ENCODE data around the gene HYCC1. TPM values are rescaled to one million over a fixed set of nuclear protein-coding genes. Genes with fewer than 3 reads are reported as not detected.
A peak's percentile ranks its signal among the peaks of the same experiment; 100 is the strongest.

The HYCC1 gene
- total and polyA plus RNA-seq, 5 experiments from 2014 or later = 6.8 to 15.8 (median 11.1) TPM

DNA sequence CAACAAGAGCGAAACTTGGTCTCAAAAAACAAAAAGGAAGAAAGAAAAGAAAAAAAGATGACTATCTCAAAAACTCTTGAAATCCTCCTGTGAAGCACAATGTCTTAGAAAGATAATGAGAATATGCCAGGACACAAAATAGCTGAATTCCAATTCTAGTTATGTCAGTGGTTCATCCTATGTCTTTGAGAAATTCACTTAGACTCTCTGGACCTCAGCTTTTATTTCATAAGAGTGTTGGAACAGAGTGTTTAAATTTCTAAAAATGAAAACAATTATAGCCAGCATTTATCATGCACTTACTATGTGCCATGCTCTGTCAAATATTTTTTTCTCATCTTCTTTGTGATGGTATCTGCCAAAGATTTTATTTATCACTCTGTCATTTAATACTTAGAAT lies 13.3 kb upstream of the HYCC1 start:
- Mint-ChIP-seq H3K4me1 (peaks cover 0 to 19% (median 0%) of the 10 kb centered on the region in 4 donors), H3K36me3 (no peaks in the 10 kb centered on the region), H3K4me3 (no peak overlapping the region), H3K27me3 (peaks cover 0 to 7% (median 3%) of the 10 kb centered on the region in 5 donors), H3K27ac (no peak overlapping the region), H3K9me3 (no peaks in the 10 kb centered on the region)
- no peak for ATAC-seq
- no peak for DNase-seq
- POLR2A ChIA-PET = no interaction called here

DNA sequence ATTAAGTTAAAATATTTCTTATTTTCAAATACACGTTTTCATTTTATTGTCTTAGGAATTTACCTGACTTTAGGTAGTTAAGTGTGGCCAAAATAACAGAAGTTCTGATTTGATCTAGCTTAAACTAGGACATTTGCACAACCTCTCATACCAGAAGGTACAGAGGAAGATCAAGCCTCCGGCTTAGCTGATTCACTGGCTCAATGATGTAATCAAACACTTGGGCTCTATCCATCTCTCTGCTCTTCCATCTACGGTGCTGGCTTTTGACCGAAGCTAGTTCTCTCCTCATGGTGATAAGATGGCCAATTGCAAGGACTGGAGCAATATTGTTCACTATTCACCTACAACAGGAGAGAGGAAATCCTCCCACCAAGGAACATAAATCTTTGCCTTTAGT lies 12.2 kb upstream of the HYCC1 start:
- Mint-ChIP-seq H3K27me3 (peaks cover 0 to 6% (median 3%) of the 10 kb centered on the region in 5 donors), H3K9me3 (peaks cover 0 to 3% (median 0%) of the 10 kb centered on the region in 9 donors)
- POLR2A ChIA-PET = no interaction called here

DNA sequence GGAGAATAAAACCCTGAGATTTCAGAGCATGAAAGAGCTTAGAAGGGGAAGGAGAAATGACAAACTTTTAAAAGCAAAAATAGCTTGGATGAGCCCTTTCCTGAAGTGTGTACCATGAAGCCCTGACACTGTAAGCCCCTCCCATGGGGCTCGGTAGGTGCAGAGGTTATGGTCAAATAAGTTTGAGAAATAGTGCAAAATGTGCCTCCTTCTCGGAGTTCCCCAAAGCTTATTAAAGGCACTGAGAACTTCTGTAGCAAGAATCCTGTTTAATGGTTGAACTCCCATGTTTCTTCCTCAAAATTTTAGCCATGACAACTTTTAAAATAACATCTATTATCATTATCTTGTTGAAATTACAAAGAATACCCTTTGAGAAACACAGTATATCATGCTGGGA lies 10.5 kb upstream of the HYCC1 start:
- DNase-seq (no peak), ATAC-seq (no peak)
- Mint-ChIP-seq H3K27me3 (peaks cover 0 to 9% (median 3%) of the 10 kb centered on the region in 5 donors), H3K27ac (no peak overlapping the region), H3K4me3 (no peak overlapping the region), H3K4me1 (peaks cover 3 to 42% (median 9%) of the 10 kb centered on the region in 4 donors), H3K9me3 (peaks cover 0 to 3% (median 0%) of the 10 kb centered on the region in 9 donors), H3K36me3 (no peaks in the 10 kb centered on the region)
- POLR2A ChIA-PET = no interaction called here

More for the DNA sequence above, 12.2 kb upstream of the HYCC1 start:
- Mint-ChIP-seq H3K27ac (no peak overlapping the region), H3K4me1 (peaks cover 0 to 27% (median 2%) of the 10 kb centered on the region in 4 donors), H3K36me3 (no peaks in the 10 kb centered on the region), H3K4me3 (no peak overlapping the region)
- ATAC-seq (no peak), DNase-seq (no peak)

DNA sequence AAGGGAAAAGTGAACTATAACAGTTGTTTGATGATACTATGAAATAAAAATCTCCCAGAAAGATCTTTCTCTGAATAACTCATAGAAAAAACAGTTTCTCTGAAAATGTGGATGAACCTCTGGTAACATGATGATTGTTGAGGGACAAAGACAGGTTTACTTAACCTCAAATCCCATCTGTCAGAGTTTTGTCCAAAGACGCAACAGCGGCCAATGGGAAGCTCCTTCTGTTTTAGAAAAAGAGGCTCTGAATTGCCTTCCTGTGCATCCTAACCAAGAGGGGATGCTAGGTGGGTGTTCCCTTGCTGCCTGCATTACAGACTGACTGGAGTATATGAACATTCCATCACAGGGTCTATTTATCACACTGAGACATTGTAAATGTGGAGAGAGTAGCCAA lies 8.9 kb upstream of the HYCC1 start:
- peaks cover 0 to 3% (median 0%) of the 10 kb centered on the region in 9 donors for H3K9me3 Mint-ChIP-seq
- no peak overlapping the region for H3K4me3 Mint-ChIP-seq
- no peak for DNase-seq
- H3K27me3 Mint-ChIP-seq = peaks cover 0 to 9% (median 3%) of the 10 kb centered on the region in 5 donors
- peaks cover 3 to 52% (median 9%) of the 10 kb centered on the region in 4 donors for H3K4me1 Mint-ChIP-seq
- no peak overlapping the region for H3K27ac Mint-ChIP-seq
- ATAC-seq = no peak
- no peaks in the 10 kb centered on the region for H3K36me3 Mint-ChIP-seq
- POLR2A ChIA-PET = no interaction called here

DNA sequence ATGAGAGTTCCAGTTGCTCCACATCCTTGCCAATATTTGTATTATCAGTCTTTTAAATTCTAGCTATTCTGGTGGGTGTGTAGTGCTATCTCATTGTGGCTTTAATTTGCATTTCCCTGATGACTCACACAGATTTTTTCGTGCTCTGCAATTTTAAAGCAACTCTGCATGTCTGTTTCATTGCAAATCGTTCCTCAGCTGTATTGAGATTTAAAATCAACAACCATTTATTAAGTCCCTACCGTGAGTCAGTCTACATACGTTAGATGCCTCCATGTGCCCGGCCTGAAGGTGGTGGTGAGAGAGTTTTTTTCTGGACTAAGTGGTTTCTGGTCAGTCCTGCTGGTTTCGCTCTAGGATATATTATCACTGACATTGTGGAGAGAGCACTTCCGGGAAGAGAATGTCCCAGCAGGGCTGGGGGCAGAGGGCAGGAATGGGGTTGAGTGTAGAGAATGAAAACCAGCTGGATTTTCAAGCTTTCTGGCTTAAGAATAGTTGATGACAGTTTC lies 8.4 kb upstream of the HYCC1 start:
- H3K36me3 Mint-ChIP-seq = no peaks in the 10 kb centered on the region
- peaks cover 0 to 9% (median 3%) of the 10 kb centered on the region in 5 donors for H3K27me3 Mint-ChIP-seq
- H3K4me3 Mint-ChIP-seq = no peak overlapping the region
- ATAC-seq (no peak), DNase-seq (no peak)
- POLR2A ChIA-PET = no interaction called here
- no peak overlapping the region for H3K27ac Mint-ChIP-seq
- peaks cover 0 to 3% (median 0%) of the 10 kb centered on the region in 9 donors for H3K9me3 Mint-ChIP-seq
- H3K4me1 Mint-ChIP-seq = peaks cover 3 to 57% (median 11%) of the 10 kb centered on the region in 4 donors

- H3K27ac Mint-ChIP-seq = peak overlapping the region in 2 of 10 donors; percentile 50 to 58
- POLR2A ChIA-PET = no interaction called here
Measured at GRCh38 chr7:23021596-23021995, 7.7 kb upstream of the HYCC1 start.

DNA sequence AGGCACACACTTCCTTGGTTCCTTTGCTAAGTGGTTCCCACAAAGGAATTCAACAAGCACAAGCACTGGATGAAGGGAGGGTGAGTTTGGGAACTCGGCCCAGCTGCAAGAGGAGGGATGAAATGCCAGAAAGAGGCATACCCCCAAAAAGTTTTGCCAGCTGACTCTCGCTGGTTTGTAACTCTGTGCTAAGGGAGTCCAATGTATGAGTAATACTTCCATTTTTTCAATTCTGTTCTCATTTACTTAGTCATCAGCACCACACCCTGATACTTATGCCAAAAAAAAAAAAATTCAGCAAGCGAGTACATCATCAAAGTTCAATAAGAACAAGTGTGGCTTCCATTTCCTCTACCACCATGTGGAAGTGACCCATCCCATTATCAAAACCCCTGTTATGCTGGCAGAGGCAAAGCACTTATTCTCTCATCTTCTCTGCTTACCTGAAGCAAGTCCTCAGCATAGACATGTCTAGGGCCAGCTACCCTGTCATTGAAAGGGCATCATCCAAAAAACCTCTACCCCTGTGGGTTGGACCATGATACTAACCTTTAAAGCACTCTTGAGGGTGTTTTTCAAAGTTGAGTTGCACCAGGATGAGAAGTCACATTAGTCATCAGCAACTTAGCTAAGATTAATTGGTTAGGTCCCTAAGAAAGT lies 6.9 kb upstream of the HYCC1 start:
- Mint-ChIP-seq H3K27me3 (peaks cover 0 to 5% (median 2%) of the 10 kb centered on the region in 5 donors), H3K4me3 (peak overlapping the region in 1 of 10 donors; percentile 9), H3K27ac (peak overlapping the region in 2 of 10 donors; percentile 50 to 58), H3K9me3 (peaks cover 0 to 3% (median 0%) of the 10 kb centered on the region in 9 donors), H3K36me3 (no peaks in the 10 kb centered on the region), H3K4me1 (peaks cover 6 to 71% (median 21%) of the 10 kb centered on the region in 4 donors)
- POLR2A ChIA-PET = no interaction called here
- DNase-seq (no peak), ATAC-seq (peak; percentile 35 to 39)

More at GRCh38 chr7:23021596-23021995, 7.7 kb upstream of the HYCC1 start:
- DNase-seq = no peak
- H3K4me1 Mint-ChIP-seq = peaks cover 6 to 64% (median 18%) of the 10 kb centered on the region in 4 donors
- peaks cover 0 to 3% (median 0%) of the 10 kb centered on the region in 9 donors for H3K9me3 Mint-ChIP-seq
- no peak for ATAC-seq
- no peaks in the 10 kb centered on the region for H3K36me3 Mint-ChIP-seq
- H3K27me3 Mint-ChIP-seq = peaks cover 0 to 9% (median 3%) of the 10 kb centered on the region in 5 donors
- H3K4me3 Mint-ChIP-seq = no peak overlapping the region

- no peak for DNase-seq
- no peak for ATAC-seq
- Mint-ChIP-seq H3K27ac (no peak overlapping the region), H3K36me3 (no peaks in the 10 kb centered on the region), H3K9me3 (peaks cover 0 to 3% (median 0%) of the 10 kb centered on the region in 9 donors), H3K27me3 (peaks cover 0 to 5% (median 0%) of the 10 kb centered on the region in 5 donors), H3K4me1 (peaks cover 8 to 75% (median 29%) of the 10 kb centered on the region in 4 donors), H3K4me3 (no peak overlapping the region)
- POLR2A ChIA-PET = no interaction called here
Measured at GRCh38 chr7:23018750-23019149, 4.8 kb upstream of the HYCC1 start.

- Mint-ChIP-seq H3K9me3 (peaks cover 0 to 3% (median 0%) of the 10 kb centered on the region in 9 donors), H3K4me1 (peaks cover 8 to 69% (median 30%) of the 10 kb centered on the region in 4 donors), H3K27me3 (peaks cover 0 to 5% (median 0%) of the 10 kb centered on the region in 5 donors), H3K27ac (no peak overlapping the region), H3K36me3 (no peaks in the 10 kb centered on the region), H3K4me3 (peak overlapping the region in 1 of 10 donors; percentile 12)
- no peak for ATAC-seq
- POLR2A ChIA-PET = no interaction called here
- no peak for DNase-seq
Measured at GRCh38 chr7:23017309-23017708, 3.4 kb upstream of the HYCC1 start.

DNA sequence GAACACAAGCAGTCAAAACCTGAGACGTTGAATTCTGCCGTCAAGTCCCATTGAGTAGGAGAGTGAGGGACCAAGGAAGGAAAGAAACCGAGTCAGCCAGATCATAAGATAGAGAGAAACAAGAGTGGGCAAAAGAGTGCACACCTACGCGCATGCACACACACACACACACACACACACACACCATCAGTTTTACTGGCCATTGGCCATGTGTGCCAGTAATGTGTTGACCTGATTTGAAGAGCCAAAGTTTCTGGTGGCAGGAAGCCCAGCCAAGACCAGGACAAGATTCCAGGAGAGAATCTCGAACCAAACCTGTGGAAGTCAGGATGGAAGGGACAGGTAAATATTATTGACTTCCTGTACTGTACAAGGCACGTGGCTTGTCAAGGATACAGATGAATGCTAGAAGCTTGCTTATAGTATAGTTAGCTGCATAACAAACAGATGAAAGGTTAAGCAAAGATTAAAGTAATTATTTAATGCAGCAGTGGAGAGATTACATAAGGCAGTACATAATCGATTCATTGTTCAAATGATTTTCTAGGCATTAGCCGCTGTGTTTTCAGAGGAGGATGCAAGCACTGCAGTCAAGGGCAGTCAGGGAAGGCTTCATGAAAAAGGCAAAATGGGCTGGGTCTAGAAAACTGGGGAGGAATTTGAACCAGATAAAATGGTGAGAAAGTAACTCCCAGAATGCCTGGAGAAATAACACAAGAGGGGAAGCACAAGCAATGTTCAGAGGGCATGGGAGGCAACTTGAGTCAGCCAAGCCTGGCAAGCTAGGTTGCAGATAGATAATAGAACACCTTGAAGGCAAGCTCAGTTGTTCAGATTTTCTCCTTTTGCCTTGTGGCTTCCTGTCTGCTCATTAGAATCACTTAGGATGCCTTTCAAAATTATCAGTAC lies 2.7 kb upstream of the HYCC1 start:
- Mint-ChIP-seq H3K4me3 (peak overlapping the region in 1 of 10 donors; percentile 29), H3K36me3 (no peaks in the 10 kb centered on the region), H3K27me3 (peaks cover 0 to 5% (median 0%) of the 10 kb centered on the region in 5 donors), H3K27ac (peak overlapping the region in 3 of 10 donors; percentile 4 to 35 (median 33)), H3K9me3 (peaks cover 0 to under 1% (median 0%) of the 10 kb centered on the region in 9 donors), H3K4me1 (peaks cover 8 to 64% (median 30%) of the 10 kb centered on the region in 4 donors)
- ATAC-seq (no peak), DNase-seq (no peak)
- POLR2A ChIA-PET = no interaction called here

- DNase-seq = no peak
- ATAC-seq = no peak
- peaks cover 4 to 46% (median 21%) of the 10 kb centered on the region in 4 donors for H3K4me1 Mint-ChIP-seq
- no peaks in the 10 kb centered on the region for H3K27me3 Mint-ChIP-seq
- no peaks in the 10 kb centered on the region for H3K36me3 Mint-ChIP-seq
- POLR2A ChIA-PET = no interaction called here
- H3K27ac Mint-ChIP-seq = peak overlapping the region in 4 of 10 donors; percentile 7 to 95 (median 50)
- H3K4me3 Mint-ChIP-seq = peak overlapping the region in 4 of 10 donors; percentile 33 to 100 (median 98)
- no peaks in the 10 kb centered on the region for H3K9me3 Mint-ChIP-seq
Measured at GRCh38 chr7:23014681-23015080, 751 bp upstream of the HYCC1 start.

DNA sequence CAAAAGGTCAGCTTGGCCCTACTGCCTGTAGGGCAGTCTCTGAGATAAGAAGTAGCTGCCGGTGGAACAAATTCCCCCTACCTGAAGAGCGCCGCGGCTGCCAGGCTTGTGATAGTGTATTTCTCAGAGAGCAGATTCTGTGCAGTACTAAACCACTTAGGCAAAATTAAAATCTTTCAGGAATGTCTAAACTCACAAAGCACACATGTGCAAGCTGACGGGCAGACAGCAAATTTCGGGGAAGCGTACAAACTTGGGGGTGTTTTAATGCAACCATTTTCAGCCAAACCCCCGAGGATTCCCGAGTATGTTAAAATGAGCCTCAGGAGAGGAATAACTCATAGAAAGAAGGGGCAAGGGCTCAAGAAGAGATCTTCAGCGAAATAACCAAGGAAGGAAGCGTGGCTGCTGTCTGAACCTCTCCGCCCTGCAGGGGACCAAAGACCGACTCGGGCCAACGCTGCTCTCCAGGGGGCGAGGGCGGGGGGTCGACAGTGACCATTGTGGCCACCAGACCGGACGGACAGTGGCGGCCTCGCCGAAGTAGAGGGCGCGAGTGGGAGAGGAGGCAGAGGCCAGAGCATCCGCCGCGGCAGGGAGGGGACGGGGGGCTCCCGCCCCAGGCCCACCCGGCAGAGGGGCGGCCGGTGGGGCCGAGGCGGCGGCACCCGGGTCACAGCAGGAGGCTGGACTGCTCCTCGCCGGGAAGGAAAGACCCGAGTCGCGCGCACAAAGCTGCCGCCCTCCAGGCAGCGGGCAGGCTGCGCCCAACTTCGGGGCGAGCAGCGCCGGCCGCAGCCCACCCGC lies 819 bp downstream of the HYCC1 start:
- ATAC-seq (no peak), DNase-seq (peak in 4 of 10 donors; percentile 15 to 34 (median 20))
- H3K4me3 Mint-ChIP-seq = no peak overlapping the region
- POLR2A ChIA-PET = no interaction called here
- H3K36me3 Mint-ChIP-seq = no peaks in the 10 kb centered on the region
- H3K4me1 Mint-ChIP-seq = peaks cover 4 to 37% (median 21%) of the 10 kb centered on the region in 4 donors
- no peaks in the 10 kb centered on the region for H3K27me3 Mint-ChIP-seq
- H3K27ac Mint-ChIP-seq = peak overlapping the region in 1 of 10 donors; percentile 91
- no peaks in the 10 kb centered on the region for H3K9me3 Mint-ChIP-seq

All from naive thymus-derived CD8-positive, alpha-beta T cell (primary cell).